NCI-H128 (cell line): ENCODE measurements around the gene ABCG4.
"Not testable (repeated sequence)": the region's sequence is repeated elsewhere in the genome, so short reads cannot be mapped to it uniquely, and the experiment has no call there.

Source experiments
- DNase-seq: peaks from one replicate; lab custom pipeline; 2025; ENCODE audit not compliant: unreplicated experiment; lab: John Stamatoyannopoulos, UW

Gene ABCG4

GRCh38 chr11:119152604-119153003 lies 3.8 kb downstream of the ABCG4 start:
- no peak for DNase-seq

DNA sequence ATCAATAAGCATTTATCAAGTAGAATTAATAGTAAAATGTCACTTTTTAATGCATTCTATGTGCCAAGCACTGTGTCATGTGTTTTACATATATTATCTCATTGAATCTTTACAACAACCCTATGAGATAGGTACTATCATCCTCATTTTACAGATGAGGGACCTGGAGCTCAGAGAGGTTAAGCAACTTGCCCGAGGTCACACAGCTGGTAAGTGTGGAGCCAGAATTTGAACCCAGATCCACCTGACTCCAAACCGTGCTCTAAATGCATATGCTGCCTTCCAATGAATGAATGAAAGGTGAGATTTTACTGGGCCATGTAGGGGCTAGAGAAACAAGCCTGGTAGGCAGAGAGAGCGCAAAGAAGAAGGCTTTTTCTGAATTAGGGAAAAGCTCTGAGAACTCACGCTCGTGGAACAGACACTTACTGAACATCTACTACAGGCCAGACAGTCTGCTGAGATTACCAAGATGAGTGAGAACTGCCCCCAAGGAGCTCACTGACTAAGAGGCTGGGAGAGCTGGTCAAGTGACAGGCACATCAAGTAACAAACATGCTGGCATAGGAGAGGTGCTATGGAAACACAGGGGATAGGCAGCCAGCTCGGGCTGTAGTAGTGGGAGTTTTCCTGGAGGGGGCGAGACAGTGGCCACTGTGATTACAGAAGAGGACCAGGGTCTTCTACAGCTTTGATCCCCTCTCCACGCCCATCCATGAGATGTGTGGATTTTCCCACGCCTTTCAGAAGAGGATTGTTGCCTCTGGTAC lies 4.4 kb downstream of the ABCG4 start:
- DNase-seq = no peak

- DNase-seq = no peak
These were observed 5.3 kb downstream of the ABCG4 start for GRCh38 chr11:119154178-119154577.

GRCh38 chr11:119155733-119156492 lies 7.1 kb downstream of the ABCG4 start:
- no peak for DNase-seq

GRCh38 chr11:119156496-119156895 lies 7.6 kb downstream of the ABCG4 start:
- no peak for DNase-seq

DNA sequence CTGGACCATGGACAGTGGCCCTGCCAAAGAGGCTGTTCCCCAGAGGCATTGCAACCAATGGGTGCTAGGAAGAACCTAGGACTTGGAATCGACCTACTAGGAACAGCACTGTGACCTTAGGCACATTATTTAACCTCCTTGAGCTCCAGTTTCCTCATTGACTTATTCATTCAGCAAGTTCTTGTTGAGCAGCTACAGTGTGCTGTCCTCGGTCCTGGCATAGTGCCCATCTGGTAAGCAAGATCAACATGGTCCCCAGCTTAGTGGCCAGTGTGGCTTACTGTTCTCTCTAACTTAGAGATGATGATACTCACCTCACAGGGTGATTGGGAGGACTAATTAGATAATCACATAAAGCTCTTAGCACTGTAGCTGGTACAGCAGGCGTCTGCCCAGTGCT lies 8.2 kb downstream of the ABCG4 start:
- no peak for DNase-seq

- no peak for DNase-seq
These were observed 9.6 kb downstream of the ABCG4 start for GRCh38 chr11:119158467-119158866.

GRCh38 chr11:119160151-119160550 lies 11.3 kb downstream of the ABCG4 start:
- no peak for DNase-seq

- DNase-seq = no peak
These were observed 13.0 kb downstream of the ABCG4 start for GRCh38 chr11:119161871-119162270.

DNA sequence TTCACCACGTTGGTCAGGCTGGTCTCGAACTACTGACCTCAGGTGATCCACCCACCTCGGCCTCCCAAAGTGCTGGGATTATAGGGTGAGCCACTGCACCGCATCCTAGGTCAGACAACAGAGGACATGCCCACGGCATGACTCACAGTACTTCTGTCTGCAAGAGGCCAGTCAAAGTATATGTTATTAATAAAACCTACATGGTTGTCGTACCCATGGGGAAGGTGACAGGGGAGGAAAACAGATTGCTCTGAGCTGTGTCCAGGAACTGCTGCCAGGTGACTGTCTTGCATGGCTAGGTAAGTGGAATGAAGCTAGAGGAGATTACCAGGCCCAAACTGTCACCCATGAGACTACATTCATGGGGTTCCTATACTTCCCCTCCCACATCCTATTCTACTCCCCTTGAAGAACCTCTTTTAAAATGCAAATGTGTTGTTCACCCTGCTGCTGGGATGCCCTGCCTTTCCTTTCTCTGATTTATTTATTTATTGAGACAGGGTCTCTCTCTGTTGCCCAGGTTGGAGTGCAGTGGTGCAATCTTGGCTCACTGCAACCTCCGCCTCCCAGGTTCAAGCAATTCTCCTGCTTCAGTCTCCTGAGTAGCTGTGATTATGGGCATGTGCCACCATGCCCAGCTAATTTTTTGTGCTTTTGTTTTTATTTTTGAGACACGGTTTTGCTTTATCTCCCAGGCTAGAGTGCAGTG lies 17.7 kb downstream of the ABCG4 start:
- no peak for DNase-seq

DNA sequence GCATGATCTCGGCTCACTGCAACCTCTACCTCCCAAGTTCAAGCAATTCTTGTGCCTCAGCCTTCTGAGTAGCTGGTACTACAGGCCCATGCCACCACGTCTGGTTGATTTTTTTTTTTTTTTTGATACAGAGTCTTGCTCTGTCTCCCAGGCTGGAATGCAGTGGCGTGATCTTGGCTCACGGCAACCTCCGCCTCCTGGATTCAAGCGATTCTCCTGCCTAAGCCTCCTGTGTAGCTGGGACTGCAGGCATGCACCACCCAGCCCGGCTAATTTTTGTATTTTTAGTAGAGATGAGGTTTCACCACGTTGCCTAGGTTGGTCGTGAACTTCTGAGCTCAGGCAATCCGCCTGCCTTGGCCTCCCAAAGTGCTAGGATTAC lies 18.2 kb downstream of the ABCG4 start:
- DNase-seq = not testable (repeated sequence)

GRCh38 chr11:119167933-119168332 lies 19.1 kb downstream of the ABCG4 start:
- DNase-seq = no peak

DNA sequence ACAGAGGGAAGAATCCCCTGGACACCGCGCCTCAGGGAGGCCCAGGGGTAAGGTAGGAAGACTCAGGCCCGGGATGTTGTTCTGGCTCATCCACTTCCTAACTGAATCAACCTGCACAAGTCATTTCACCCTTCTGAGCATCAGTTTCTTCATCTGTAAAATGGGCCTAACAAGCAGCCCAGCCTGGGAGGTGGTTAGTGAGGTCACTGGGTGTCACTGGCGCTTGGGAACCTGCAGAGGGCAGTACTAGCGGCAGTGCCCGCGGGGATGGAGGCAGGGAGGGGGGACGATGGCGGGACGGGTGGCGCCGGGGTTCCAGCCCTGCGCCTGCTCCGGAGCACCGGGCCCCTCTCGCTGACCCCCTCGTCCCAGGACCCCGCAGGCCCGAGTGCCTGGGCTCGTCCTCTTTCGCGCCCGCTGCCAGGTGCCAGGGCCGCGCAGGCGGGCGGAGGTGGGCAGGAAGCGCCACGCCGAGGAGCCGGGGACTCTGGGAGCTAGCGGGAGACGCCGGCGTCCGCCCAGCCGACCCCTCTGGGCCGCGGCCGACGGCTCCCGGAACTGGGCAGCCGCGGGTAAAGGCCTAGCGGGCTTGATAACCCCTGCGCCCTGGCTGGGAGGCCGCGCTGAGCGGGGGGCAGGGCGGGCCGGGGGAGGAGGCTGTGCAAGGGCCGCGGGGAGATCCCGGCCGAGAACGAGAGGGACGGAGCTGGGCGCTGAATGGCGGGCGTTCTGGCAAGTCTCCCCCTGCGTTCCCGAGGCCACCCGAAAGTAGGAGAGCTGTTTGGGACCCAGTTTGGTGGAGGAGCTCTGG lies 19.8 kb downstream of the ABCG4 start, which contains the start of gene NLRX1:
Gene NLRX1, plus strand, starts transcription at position 255 of the 811 bp plus-strand sequence. CDS start 2,679 bp downstream, outside the sequence.
- peak; percentile 23 for DNase-seq

- DNase-seq = no peak
These were observed 20.4 kb downstream of the ABCG4 start for GRCh38 chr11:119169282-119169719.

GRCh38 chr11:119172513-119172912 lies 23.7 kb downstream of the ABCG4 start:
- DNase-seq = no peak

DNA sequence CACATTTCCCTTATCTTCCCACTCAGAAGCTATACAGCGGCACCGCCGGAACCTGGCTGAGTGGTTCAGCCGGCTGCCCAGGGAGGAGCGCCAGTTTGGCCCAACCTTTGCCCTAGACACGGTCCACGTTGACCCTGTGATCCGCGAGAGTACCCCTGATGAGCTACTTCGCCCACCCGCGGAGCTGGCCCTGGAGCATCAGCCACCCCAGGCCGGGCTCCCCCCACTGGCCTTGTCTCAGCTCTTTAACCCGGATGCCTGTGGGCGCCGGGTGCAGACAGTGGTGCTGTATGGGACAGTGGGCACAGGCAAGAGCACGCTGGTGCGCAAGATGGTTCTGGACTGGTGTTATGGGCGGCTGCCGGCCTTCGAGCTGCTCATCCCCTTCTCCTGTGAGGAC lies 24.6 kb downstream of the ABCG4 start:
- DNase-seq = no peak

DNA sequence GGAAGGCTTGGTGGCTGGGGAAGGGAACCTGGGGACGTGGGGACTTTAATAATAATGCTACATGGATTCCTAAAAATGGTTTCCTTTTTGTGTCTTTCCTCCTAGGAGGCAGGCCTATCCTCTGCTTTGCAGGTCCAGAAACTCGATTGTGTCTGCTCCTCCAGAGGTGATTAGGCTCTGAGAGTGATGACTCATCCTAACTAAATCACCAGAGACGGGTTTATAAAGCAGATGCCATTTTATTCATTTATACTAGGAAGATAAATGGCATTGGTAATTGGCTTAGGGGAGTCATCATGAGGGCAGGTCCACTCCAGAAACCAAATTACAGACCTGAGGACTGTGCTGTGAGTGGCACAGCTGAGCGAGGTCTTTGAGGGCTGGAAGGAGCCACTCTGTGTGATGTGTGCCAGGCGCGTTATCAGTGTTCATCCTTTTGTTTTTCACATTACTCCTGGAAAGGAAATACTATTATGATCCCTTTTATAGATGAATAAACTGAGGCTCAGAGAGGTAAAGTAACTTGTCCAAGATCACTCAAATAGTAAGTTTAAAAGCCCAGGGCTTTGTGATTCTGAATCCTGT lies 26.7 kb downstream of the ABCG4 start:
- DNase-seq = no peak

DNA sequence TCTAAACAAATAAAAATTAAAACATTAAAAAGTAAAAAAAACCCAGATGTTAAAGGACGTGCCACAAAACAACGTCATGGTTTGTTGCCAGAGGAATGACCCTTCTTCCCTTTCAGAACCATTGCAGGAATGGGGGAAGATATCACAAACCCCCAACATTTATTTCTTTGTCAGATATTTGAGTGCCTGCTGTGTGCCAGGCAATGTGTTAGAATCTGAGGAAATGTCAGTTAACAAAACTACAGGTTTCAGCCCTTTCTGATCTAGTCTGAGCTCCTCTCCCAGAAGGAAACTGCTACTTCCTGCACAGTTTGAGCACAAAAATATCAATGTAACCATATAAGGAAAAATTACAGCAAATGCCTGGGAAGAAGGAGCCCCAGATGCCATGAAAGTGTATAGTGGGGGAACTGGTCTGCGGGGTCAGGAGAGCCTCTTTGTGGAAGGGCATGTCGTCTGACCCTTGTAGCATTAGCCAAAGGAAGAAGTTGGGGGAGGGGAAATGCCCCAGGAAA lies 29.4 kb downstream of the ABCG4 start:
- no peak for DNase-seq

DNA sequence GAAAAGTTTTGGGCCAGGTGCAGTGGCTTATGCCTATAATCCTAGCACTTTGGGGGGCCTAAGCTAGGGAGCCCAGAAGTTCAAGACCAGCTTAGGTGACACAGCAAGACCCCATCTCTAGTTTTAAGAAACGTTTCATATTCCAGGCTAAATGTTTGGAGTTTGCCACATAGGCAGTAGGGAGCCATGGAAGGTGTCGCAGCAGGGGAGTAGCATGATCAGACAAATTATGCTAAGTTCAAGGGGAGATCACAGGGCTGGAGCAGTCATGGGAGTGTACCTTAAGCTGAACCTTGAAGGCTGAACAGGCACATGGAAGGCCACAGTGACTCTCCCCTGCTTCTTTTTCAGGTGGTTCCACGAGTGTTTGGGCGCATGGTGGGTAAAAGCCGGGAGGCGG lies 30.5 kb downstream of the ABCG4 start:
- DNase-seq = no peak

- peak; percentile 46 for DNase-seq
These were observed 31.1 kb downstream of the ABCG4 start for GRCh38 chr11:119179983-119180382.
